SK-N-SH (cell line): Measurements from ENCODE around the gene ZNF836. TPM values are rescaled to one million over a fixed set of nuclear protein-coding genes. Genes with fewer than 3 reads are reported as not detected.
A peak's percentile ranks its signal among the peaks of the same experiment; 100 is the strongest.

Experiments used
- CTCF ChIA-PET: fragments of 300-600, 350-600 bp; formaldehyde crosslinking; extraction: SDS; loops from one replicate; lab custom pipeline; 2021; lab: Yijun Ruan, JAX
- POLR2A ChIA-PET: fragments of 350-600 bp; sonication (Branson Sonifier 250); formaldehyde crosslinking; extraction: SDS; loops from one replicate; lab custom pipeline; 2020; ENCODE audit warnings: antibody characterized with exemption, inconsistent platforms; lab: Yijun Ruan, JAX
- DNase-seq: peaks from one replicate; pipeline ENCODE4 v3.0.0; 2012
- H2AFZ ChIP-seq: fragments of 200-600 bp; sonication (generic); 2 replicates; pipeline ENCODE4 v1.8.1; 2016; ENCODE audit warnings: antibody characterized with exemption, mild to moderate bottlenecking, low read depth
- H3F3A ChIP-seq: fragments of 200-600 bp; sonication (generic); replicated peaks from 2 replicates; pipeline ENCODE3; 2016; ENCODE audit warnings: antibody characterized with exemption, mild to moderate bottlenecking; ENCODE audit not compliant: insufficient read depth
- H3K27ac ChIP-seq, 2 experiments: fragments of 200-500 bp in 1 of 2; fragments of 200-600 bp in 1 of 2; sonication (Bioruptor generic) in 1 of 2; sonication (generic), shearing (Covaris generic) in 1 of 2; 2 replicates each; pipeline versions ENCODE4 v1.5.1 to v1.6.1; 2014 to 2016; ENCODE audit warnings: low read depth in 2 of 2, inconsistent platforms in 1 of 2, low read length in 1 of 2, mild to moderate bottlenecking in 1 of 2, mixed read lengths in 1 of 2
- H3K27me3 ChIP-seq: fragments of 200-600 bp; sonication (generic), shearing (Covaris generic); 2 replicates; pipeline ENCODE4 v1.6.1; 2016; ENCODE audit warnings: mixed run types; ENCODE audit not compliant: insufficient read depth
- H3K36me3 ChIP-seq, 2 experiments: fragments of 200-500 bp in 1 of 2; fragments of 200-600 bp in 1 of 2; sonication (Bioruptor generic) in 1 of 2; sonication (generic) in 1 of 2; replicated peaks in 1 of 2; 2 replicates each; pipeline versions ENCODE3 to v1.5.1; 2014 to 2016; ENCODE audit warnings: low read length in 1 of 2, mild to moderate bottlenecking in 1 of 2; ENCODE audit not compliant: insufficient read depth in 2 of 2, control insufficient read depth in 1 of 2
- H3K4me1 ChIP-seq, 2 experiments: fragments of 200-500 bp in 1 of 2; fragments of 200-600 bp in 1 of 2; sonication (Bioruptor generic) in 1 of 2; sonication (generic), shearing (Covaris generic) in 1 of 2; 2 replicates each; pipeline versions ENCODE4 v1.5.1 to v1.6.1; 2014 to 2016; ENCODE audit warnings: low read depth in 1 of 2, low read length in 1 of 2, mixed run types in 1 of 2; ENCODE audit not compliant: insufficient read depth in 2 of 2, control insufficient read depth in 1 of 2
- H3K4me2 ChIP-seq: fragments of 200-600 bp; sonication (generic), shearing (Covaris generic); 2 replicates; pipeline ENCODE4 v1.6.1; 2017; ENCODE audit warnings: mixed run types
- H3K4me3 ChIP-seq, 2 experiments: fragments of 200-500 bp in 1 of 2; fragments of 200-600 bp in 1 of 2; sonication (Bioruptor generic) in 1 of 2; sonication (generic), shearing (Covaris generic) in 1 of 2; 2 replicates each; pipeline versions ENCODE4 v1.5.1 to v1.8.1; 2014 to 2016; ENCODE audit warnings: low read depth in 2 of 2, inconsistent platforms in 1 of 2, low read length in 1 of 2, mild to moderate bottlenecking in 1 of 2, mixed read lengths in 1 of 2, moderate library complexity in 1 of 2
- H3K79me2 ChIP-seq: fragments of 200-600 bp; sonication (generic); 2 replicates; pipeline ENCODE4 v1.8.1; 2017; ENCODE audit warnings: mild to moderate bottlenecking; ENCODE audit not compliant: insufficient read depth
- H3K9ac ChIP-seq: fragments of 200-600 bp; sonication (generic); 2 replicates; pipeline ENCODE4 v1.6.1; 2017; ENCODE audit warnings: mixed run types
- H3K9me2 ChIP-seq: fragments of 200-600 bp; sonication (generic); 2 replicates; pipeline ENCODE4 v1.6.1; 2017; ENCODE audit warnings: mixed run types
- H3K9me3 ChIP-seq: fragments of 200-600 bp; sonication (generic); 2 replicates; pipeline ENCODE4 v1.6.1; 2017; ENCODE audit warnings: mixed run types, mild to moderate bottlenecking, moderate library complexity
- H4K20me1 ChIP-seq: fragments of 200-600 bp; sonication (generic); 2 replicates; pipeline ENCODE4 v1.6.1; 2017; ENCODE audit warnings: mild to moderate bottlenecking, mixed run types; ENCODE audit not compliant: insufficient read depth
- CHD2 ChIP-seq: fragments of 150-350 bp; IDR thresholded peaks from 2 replicates; pipeline ENCODE4 v1.6.1; 2018; ENCODE audit warnings: low read length; ENCODE audit not compliant: partially characterized antibody
- GATA2 ChIP-seq: sonication (generic); formaldehyde crosslinking; IDR thresholded peaks from 2 replicates; pipeline ENCODE4 v1.5.0; 2020; ENCODE audit warnings: mild to moderate bottlenecking, missing genetic modification reagents
- NRF1 ChIP-seq: IDR thresholded peaks from 2 replicates; pipeline ENCODE4 v1.6.1; 2012; ENCODE audit warnings: low read depth, mild to moderate bottlenecking, low read length
- PBX3 ChIP-seq: IDR thresholded peaks from 2 replicates; pipeline ENCODE4; 2012
- RAD21 ChIP-seq: IDR thresholded peaks from 2 replicates; pipeline ENCODE4 v1.6.1; 2012; ENCODE audit warnings: mild to moderate bottlenecking, low read length
- RCOR1 ChIP-seq: fragments of 150-350 bp; IDR thresholded peaks from 2 replicates; pipeline ENCODE4 v1.6.1; 2017; ENCODE audit warnings: antibody characterized with exemption, low read length
- REST ChIP-seq: IDR thresholded peaks from 2 replicates; pipeline ENCODE4 v1.6.1; 2012; ENCODE audit warnings: mild to moderate bottlenecking, low read depth, low read length, moderate library complexity
- RFX5 ChIP-seq: IDR thresholded peaks from 2 replicates; pipeline ENCODE4 v1.6.1; 2012; ENCODE audit warnings: mild to moderate bottlenecking, improper control_type of control experiment, low read length
- SMC3 ChIP-seq: IDR thresholded peaks from 2 replicates; pipeline ENCODE4 v1.6.1; 2012; ENCODE audit warnings: low read depth, low read length, improper control_type of control experiment
- TAF1 ChIP-seq: IDR thresholded peaks from 2 replicates; pipeline ENCODE4 v1.6.1; 2012; ENCODE audit warnings: low read depth, mild to moderate bottlenecking, low read length, moderate library complexity, borderline replicate concordance
- USF2 ChIP-seq: fragments of 150-350 bp; IDR thresholded peaks from 2 replicates; pipeline ENCODE4 v1.6.1; 2017; ENCODE audit warnings: antibody characterized with exemption, low read length, low read depth, borderline replicate concordance
- YY1 ChIP-seq: IDR thresholded peaks from 2 replicates; pipeline ENCODE4 v1.4.0; 2012; ENCODE audit warnings: low read depth, mild to moderate bottlenecking
- WGBS: methylation state at CpG from one replicate; pipeline ENCODE4 v1.1.6; 2017; ENCODE audit warnings: low lambda C conversion rate; 5-methylcytosine and 5-hydroxymethylcytosine counted together
- polyA plus RNA-seq, 3 experiments: library from polyadenylated mRNA; depleted of rRNA; stranded (reverse); fragments of >200 nt; gene quantifications; 2 replicates each; pipeline ENCODE4 v1.2.3, GENCODE V29; 2012

ZNF836 gene
- polyA plus RNA-seq, 1 of the 3 experiments (the other 2 are of a cell fraction): 2.3 TPM

GRCh38 chr19:52171321-52172169, at the start of gene ZNF836 (continued):
- TF ChIP-seq TAF1 (peak; percentile 58; the same call in 1 of the 2 replicates), PBX3 (no peak), YY1 (no peak), RFX5 (no peak)

- Histone ChIP-seq H3K79me2 (no peaks in the 10 kb centered on the region), H3K36me3 (peaks cover 76 to 86% of the 10 kb centered on the region in 2 experiments), H2AFZ (no peak overlapping the region), H3K9me2 (no peaks in the 10 kb centered on the region), H3K4me2 (no peak overlapping the region), H3K27ac (no peak overlapping the region), H3F3A (no peaks in the 10 kb centered on the region), H3K9ac (no peak overlapping the region), H3K27me3 (no peaks in the 10 kb centered on the region), H4K20me1 (no peaks in the 10 kb centered on the region), H3K4me1 (no peaks in the 10 kb centered on the region), H3K4me3 (no peak overlapping the region), H3K9me3 (no peaks in the 10 kb centered on the region)
- CTCF ChIA-PET: no interaction called here
- TF ChIP-seq CHD2 (no peak), REST (no peak), NRF1 (no peak), RCOR1 (no peak), GATA2 (no peak), RAD21 (no peak), TAF1 (no peak), USF2 (no peak), SMC3 (no peak), RFX5 (no peak)
- 93% methylated on average over 6 of the region's 6 CpGs for WGBS
- POLR2A ChIA-PET: no interaction called here
- DNase-seq: no peak
These were observed 49.6 kb upstream of the ZNF836 start for GRCh38 chr19:52221031-52221430.
